Measurements from ENCODE around the gene MT1E.

The MT1E gene

DNA sequence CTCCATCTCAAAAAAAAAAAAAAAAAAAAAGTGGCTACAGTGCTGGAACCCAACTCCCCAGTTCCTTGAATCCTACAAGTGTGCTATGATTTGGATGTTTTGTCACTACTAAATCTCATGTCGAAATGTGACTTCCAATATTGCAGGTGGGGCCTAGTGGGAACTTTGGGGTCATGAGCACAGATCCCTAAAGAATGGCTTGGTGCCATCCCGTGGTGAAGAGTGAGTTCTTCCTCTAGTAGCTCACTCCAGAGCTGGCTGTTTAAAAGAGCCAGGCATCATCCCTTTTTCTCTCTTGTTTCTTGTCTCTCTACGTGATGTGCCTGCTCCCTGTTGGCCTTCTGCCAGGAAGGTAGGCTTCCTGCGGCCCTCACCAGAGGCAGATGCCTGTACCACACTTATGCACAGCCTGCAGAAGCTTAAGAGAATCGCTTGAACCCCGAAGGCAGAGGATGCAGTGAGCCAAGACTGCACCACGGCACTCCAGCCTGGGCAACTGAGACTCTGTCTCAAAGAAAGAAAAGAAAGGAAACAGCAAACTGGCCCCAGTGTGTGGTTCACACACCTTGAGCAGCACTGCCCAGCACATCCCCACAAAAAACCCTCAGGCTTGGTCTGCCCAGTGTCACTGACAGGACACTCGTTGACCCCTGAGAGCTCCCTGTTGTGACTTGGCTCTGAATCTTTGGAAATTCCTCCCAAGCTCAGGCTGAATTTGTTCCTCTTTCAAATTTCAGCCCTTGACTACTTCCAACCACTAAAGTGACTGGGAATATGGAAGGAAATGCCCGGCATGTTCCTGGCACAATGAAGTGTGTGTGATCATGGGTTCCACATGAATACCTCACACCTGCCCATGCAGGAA is 3.1 kb downstream of the MT1E start:
- no peak for DNase-seq

DNA sequence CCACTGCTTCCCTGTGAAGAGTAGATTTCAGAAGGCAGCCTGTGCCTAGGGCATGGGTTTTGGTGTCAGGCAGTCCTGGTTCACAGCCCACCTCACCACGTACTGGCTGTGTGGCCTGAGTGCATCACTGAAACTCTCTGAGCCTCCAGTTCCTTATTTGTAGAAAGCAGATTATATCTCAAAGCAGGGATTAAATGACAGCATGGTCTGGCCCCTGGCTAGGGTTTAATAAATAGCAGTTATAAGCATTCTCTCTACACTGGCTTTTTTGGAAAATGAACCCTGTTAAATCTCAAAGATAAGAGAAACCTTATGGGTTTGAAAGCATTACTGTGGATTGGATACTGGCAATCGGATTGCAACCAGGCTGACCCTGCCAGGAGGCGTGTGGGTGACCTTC is 4.0 kb downstream of the MT1E start:
- no peak for DNase-seq

DNA sequence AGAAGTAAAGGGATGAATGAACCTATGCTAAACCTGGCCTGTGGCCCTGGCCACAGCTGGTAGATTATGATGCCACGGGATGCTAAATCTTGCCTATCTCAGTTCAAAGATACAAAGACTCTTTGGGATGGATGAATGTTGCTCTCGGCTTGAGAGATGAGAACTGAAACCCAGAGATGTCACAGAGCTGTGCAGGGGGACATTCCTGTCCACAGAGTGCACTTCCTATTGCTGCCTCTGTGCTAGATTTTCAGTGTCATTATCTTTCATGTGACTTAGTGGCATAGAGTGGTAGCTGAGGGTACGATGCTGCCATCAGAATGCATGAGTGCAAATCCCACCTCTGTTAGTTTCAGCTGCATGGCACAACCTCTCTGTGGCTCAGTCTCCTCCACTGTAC is 4.6 kb downstream of the MT1E start:
- no peak for DNase-seq

DNA sequence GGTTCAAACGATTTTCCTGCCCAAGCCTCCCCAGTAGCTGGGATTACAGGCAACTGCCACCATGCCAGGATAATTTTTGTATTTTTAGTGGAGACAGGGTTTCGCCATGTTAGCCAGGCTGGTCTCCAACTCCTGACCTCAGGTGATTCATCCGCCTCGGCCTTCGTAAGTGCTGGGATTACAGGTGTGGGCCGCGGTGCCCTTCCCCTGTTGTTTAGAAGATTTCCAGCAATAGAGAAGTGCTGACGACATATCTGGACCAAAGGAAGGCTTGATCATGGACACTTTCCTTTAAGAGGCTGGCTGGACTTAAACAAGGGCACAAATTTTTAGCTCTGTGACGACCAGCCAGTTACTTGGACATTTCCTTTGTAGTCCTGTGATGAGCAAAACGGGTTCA is 5.6 kb downstream of the MT1E start:
- no peak for DNase-seq

DNA sequence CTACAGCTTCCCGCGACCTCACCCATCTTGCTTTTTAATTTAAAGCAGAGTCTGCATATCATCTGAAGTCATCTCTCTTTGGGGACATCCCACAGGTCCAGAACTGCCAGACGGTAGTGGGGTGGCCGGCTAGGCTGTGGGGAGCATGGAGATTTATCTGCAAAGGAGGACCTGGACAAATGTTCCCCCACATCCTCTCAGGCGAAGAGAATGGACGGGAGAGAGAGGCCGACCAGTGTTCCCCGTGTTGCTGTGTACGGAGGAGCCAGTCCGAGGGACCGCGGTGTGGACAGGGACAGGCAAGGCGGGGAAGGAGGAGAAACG is 6.2 kb downstream of the MT1E start:
- no peak for DNase-seq

DNA sequence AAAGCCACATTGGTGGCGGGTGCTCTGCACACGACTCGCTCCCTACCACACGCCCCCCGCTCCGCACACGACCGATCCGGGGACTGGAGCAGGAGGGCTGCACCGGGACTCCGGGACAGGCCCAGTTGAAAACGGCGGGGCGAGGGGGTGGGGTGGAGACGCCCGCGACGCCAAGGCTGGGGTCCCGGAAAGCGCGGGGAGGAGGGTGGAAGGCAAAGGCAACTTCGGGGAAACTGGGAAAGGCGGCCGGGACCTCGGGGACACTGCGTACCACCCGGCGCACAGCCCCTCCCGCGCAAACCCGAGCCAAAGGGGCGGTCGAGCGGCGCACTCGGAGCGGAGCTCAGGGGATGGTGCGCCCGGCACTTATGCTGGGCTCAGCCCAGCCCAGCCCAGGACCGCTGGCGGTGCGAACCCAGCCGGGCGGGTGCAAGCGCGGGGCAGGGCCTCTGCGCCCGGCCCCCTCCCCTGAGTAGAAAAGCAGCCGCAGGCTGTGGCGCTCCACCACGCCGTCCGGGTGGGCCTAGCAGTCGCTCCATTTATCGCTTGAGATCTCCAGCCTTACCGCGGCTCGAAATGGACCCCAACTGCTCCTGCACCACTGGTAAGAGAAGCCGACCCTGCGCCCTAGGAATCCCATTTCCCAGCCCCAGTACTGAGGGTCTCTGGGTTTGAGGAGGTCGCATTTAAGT is 6.7 kb downstream of the MT1E start, which contains the start of gene MT1M:
TSS of gene MT1M (plus strand) at position 504 of the 692 bp plus-strand sequence. CDS start at position 577, 73 bp downstream.
- DNase-seq = no peak

DNA sequence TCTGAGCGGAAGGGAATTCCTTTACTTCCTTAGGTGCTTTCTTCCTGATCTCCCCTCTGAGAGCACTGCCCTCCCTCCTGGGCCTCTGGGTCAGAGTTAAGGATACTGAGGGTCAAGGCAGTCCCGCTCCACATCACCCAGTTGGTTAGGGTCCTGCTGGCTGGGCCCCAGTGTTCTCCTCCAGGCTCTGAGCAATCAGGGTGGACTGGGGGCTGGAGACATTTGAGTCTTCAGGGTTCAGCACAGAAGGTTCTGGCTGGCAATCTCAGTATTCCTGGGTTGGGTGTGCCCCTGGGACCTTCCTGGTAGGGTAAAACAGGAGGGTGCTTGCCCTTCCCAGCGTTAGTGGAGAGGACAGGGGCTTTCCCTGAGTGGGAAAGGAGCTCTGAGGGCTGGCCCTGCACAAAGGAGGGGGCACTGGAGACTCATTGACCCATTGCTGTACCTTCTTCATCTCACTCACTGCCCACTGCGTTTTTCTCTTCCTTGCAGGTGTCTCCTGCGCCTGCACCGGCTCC is 7.3 kb downstream of the MT1E start:
- no peak for DNase-seq

DNA sequence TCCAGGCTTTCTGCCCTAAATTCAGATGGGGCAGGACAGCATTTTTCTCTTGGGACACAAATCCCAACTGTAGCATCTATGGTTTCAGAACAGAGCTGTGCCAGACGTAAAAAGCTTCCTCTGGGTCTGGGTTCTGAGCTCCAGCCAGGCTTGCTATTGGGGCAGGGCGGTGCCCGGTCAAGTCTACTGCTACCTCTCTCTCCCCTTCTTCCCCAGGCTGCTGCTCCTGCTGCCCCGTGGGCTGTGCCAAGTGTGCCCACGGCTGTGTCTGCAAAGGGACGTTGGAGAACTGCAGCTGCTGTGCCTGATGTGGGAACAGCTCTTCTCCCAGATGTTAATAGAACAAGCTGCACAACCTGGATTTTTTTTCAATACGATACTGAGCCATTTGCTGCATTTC is 8.0 kb downstream of the MT1E start:
- no peak for DNase-seq

DNA sequence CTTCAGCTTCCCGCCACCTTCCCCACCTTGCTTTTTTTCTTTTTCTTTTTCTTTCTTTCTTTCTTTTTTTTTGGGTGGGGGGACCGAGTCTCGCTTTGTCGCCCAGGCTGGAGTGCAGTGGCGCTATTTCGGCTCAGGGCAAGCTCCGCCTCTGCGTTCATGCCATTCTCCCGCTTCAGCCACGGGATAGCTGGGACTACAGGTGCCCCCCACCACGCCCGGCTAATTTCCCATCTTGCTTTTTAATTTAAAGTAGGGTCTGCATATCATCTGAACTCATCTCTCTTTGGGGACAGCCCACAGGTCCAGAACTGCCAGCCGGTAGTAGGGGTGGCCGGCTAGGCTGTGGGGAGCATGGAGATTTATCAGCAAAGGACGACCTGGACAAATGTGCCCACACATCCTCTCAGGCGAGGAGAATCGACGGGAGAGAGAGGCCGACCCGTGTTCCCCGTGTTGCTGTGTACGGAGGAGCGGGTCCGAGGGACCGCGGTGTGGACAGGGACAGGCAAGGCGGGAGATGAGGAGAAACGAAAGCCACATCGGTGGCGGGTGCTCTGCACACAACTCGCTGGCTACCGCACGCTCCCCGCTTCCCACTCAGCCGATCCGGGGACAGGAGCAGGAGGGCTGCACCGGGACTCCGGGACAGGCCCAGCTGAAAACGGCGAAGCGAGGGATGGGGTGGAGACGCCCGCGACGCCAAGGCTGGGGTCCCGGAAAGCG is 9.3 kb downstream of the MT1E start:
- no peak for DNase-seq

DNA sequence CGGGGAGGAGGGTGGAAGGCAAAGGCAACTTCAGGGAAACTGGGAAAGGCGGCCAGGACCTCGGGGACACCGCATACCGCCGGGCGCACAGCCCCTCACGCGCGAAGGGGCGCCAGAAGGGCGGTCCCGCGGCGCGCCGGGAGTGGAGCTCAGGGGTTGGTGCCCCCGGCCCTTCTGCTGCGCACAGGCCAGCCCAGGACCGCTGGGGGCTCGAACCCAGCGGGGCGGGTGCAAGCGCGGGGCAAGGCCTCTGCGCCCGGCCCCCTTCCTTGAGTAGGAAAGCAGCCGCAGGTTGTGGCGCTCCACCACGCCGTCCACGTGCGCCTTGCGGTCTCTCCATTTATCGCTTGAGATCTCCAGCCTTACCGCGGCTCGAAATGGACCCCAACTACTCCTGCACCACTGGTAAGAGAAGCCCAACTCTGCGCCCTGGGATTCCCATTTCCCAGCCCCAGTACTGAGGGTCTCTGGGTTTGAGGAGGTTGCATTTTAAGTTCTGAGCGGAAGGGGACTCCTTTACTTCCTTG is 9.9 kb downstream of the MT1E start:
- no peak for DNase-seq

DNA sequence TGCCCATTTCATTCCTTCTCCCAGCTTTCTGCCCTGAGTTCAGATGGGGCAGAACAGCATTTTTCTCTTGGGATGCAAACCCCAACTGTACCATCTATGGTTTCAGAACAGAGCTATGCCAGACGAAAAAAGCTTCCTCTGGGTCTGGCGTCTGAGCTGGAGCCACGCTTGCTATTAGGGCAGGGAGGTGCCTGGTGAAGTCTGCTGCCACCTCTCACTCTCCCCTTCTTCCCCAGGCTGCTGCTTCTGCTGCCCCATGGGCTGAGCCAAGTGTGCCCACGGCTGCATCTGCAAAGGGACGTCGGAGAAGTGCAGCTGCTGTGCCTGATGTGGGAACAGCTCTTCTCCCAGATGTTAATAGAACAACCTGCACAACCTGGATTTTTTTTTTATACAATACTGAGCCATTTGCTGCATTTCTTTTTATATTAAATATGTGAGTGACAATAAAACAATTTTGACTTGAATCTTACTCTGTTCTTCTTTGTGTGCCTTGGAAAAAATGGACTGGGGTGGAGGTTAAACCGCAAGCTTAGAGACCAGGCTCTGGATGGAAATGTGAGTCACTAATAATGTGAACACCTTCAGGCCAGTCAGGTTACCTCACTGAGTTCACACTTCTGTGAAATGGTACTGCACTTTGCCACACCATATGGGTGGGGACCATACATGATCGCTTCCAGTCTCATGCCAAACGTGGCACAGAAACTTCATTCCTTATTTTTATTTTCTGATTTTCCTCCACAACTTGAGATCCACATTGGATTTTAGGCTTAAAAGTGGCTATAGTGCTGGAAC is 11.2 kb downstream of the MT1E start:
- DNase-seq = no peak

DNA sequence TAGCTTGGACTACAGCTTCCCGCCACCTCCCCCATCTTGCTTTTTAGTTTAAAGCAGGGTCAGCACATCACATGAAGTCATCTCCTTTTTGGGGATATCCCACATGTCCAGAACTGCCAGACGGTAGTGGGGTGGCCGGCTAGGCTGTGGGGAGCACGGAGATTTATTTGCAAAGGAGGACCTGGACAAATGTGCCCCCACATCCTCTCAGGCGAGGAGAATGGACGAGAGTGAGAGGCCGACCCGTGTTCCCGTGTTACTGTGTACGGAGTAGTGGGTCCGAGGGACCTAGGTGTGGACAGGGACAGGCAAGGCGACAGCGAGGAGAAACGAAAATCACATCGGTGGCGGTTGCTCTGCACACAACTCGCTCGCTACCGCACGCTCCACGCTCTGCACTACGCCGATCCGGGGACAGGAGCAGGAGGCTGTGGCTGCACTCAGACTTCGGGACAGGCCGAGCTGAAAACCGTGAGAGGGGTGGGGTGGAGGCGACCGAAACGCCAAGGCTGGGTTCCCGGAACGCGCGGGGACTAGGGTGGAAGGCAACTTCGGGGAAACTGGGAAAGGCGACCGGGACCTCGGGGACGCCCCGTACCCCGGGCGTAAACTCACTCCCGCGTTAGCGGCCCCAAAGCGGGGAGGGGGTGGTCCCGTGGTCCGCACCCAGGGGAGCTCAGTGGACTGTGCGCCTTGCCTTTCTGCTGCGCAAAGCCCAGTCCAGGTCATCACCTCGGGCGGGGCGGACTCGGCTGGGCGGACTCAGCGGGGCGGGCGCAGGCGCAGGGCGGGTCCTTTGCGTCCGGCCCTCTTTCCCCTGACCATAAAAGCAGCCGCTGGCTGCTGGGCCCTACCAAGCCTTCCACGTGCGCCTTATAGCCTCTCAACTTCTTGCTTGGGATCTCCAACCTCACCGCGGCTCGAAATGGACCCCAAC is 12.5 kb downstream of the MT1E start, which contains the start of gene MT1A:
TSS of gene MT1A (plus strand) at position 853 of the 937 bp plus-strand sequence. CDS start at position 926, 73 bp downstream.
- DNase-seq = no peak

DNA sequence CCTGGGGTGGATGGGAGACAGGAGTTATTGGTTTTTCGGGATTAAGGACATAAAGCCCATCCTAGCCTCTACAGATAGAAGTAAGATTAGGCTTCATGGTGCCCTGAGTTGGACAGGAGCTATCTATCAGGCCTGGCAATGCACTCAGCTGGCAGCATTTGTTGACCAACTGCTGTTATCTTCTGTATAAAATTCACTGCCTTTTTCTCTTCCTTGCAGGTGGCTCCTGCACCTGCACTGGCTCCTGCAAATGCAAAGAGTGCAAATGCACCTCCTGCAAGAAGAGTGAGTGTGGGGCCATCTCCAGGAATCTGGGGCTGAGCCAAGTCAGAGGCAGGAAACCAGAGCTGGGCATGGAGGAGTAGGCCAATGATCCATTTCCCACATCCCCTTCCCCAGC is 13.5 kb downstream of the MT1E start:
- DNase-seq = no peak

DNA sequence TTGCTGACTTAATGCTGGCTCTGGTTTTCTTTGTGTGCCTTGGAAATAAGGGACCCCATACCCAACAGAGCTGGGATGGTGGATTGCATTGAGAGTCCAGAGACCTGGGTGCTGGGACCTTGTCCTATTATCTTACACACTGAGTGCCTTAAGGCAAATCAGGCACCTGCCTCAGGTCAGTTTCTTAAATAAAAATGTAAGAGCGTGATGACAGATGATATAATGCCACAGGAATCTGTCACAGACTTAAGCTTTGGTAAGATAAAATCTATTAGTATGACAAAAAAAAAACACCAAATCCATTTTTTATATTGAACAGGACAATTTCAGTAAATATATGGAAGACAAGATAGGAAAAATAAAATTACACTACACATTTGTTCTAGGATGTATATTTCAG is 14.5 kb downstream of the MT1E start:
- no peak for DNase-seq

DNA sequence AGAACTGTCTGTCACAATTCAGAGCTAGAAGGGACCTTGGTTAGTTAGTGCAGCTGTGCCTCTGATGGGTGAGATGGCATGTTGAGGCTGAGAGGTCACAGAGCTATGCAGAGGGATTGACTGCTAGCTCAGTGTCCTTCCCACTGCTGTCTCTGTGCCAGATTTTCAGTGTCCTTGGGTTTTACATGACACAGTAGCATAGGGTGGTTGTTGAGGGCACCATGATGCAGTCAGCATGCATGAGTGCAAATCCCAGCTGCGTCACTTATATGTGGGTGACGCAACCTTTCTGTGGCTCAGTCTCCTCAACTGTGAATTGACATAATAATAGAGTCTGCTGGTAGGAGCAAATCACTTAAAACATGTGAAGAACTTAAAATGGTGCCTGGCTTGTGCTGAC is 15.6 kb downstream of the MT1E start:
- DNase-seq = no peak

DNA sequence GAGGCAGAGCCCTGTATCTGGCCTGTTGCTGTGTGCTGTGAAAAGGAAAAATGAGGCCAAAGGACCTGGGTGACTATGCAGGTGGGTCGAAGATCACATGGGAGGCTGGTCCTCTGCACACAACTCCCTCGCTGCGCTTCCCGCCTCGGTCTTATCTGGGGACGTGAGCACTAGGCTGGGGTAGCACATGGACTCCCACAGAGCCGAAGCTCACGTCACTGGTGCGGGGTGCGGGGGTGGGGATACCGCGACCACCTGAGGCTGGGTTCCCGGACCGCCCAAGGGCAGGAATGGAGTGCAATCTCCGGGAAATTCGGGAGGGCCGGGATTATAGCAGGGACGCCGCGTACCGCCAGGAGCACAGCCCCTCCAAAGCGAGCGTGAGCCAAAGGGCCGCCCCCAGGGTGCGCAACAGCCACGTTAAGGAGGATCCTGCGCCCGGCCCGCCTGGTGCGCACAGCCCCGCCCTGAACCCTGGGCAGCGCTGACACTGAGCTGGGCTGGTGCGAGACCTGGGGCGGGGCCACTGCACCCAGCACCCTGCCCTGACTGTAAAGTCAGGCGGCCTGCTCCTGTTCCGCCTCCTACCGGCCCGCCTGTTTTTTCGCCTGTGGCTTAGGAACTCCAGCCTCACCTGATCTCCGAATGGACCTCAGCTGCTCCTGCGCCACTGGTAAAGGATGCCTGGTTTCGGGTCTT is 17.6 kb downstream of the MT1E start:
- DNase-seq = peak; percentile 53

DNA sequence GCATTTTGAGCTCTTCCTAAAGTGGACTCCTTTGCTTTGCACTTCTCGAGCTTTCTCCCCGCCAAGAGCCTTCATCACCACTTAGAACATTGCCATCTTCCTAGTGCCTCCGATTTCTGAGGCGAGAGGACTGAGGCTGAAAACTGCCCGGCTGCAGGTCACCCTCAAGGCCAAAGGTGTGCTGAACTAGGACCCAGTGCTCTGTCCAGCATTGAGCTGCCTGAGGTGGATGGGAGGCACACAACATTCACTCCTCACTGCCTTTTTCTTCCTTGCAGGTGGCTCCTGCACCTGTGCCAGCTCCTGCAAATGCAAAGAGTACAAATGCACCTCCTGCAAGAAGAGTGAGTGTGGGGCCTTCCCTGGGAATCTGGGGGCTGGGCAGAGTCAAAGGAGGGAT is 18.3 kb downstream of the MT1E start:
- DNase-seq = no peak

DNA sequence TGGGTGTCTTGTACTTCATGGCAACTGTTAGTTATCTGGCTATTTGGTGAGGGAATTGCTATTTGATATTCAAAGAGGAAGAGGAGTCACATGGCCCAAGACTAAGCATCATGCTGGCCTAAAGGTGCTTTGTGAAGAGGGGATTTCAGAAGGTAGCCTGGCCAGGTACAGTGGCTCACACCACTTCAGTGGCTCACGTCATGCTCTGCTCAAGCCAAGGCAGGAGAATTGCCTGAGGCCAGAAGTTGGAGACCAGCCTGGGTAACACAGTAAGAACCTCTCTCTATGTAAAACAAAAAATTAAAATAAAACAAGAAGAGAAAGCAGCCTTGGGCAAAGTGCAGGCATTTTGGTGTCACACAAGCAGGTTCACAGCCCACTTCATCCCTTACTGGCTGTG is 19.7 kb downstream of the MT1E start:
- no peak for DNase-seq

DNA sequence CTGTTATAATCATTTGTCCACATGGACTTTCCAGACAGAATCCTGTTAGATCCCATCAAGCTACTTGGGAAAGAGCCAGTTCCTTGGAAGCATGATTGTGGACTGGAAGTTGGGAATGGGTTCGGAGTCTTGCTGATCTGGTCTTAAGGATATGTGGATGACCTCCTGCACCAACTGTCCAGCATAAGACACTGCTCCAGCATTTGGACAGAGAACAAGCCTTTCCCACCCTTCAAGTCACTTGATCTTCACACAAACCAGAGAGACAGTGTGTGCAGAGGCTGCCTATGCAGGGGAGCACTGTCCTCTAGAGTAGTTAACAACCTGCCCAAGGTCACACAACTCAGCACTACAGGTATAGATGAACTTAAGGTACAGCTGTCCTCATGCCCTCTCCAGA is 20.3 kb downstream of the MT1E start:
- no peak for DNase-seq

DNA sequence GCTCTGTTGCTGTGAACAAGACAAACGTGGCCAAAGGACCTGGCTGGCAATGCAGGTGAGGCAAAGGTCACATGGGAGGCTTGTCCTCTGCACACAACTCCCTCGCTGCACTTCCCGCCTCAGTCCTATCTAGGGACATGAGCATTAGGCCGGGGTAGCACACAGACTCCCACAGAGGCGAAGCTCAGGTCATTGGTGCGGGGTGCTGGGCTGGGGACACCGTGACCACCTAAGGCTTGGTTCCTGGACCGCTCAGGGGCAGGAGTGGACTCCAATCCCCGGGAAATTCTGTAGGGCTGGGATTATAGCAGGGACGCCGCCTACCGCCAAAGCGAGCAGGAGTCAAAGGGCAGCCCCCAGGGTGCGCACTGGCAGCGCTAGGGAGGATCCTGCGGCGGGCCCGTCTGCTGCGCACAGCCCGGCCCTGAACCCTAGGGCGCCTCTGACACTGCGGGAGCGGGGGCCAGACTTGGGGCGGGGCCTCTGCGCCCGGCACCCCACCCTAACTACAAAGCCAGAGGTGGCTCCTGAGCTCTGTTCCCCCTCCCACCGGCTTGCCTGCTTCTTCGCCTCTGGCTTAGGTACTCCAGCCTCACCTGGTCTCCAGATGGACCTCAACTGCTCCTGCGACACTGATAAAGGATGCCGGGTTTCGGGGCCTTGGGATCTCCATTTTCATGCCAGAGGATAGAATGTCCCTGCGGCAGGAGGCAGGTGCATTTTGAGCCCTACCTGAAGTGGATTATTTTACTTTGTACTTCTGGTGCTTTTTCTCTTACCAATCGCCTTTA is 22.3 kb downstream of the MT1E start:
- DNase-seq = no peak

All from kidney glomerular epithelial cell (primary cell).